HG03066 (cell line): Measurements from ENCODE around the gene CAMK2A.

Experiments
- ATAC-seq: cut with Tn5 transposase; IDR thresholded peaks from one replicate; pipeline ENCODE4 v1.9.1; 2021; ENCODE audit warnings: low read depth; ENCODE audit not compliant: unreplicated experiment

Gene CAMK2A

DNA sequence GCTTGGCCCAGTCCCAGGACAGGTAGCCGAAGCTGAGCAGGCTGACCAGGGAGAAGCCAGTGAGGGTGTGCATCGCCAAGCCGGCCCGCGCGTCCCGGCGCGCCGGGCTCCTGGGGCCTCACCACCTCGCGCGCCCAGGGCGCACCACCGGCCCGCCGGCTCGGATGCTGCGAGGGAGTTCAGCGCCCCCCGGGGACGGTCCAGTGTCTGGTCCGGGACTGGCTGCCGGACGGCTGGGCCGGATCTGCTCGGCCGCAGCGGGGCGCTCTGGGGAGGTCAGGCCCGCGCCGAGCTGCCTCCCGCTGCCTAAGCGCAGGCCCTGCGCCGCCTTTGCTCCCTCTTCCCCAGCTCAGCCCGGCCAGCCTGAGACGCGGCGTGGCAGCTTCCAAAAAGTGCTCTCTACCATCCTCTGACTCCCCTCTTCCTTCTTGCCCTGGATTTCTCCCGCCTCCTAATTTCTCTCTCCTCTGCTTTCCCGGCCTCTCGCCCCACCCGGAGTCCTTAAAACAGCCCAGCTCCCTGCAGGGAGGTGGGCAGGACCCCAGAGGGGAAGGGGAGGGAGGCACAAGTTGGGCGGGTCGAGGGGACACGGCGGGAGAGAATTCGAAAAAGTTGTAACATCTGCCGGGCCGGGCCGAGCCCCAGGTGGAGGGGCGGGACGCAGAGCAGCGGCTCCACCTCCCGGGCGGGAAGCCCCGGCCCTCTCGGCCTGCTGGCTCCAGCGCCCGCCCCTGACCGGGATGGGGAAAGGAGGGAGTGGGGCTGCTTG lies 12.9 kb upstream of the CAMK2A start, which contains the start of gene ARSI:
Gene ARSI (minus strand): TSS at position 605 of the 769 bp plus-strand sequence. CDS start 532 bp downstream, at position 73.
- ATAC-seq = no peak

DNA sequence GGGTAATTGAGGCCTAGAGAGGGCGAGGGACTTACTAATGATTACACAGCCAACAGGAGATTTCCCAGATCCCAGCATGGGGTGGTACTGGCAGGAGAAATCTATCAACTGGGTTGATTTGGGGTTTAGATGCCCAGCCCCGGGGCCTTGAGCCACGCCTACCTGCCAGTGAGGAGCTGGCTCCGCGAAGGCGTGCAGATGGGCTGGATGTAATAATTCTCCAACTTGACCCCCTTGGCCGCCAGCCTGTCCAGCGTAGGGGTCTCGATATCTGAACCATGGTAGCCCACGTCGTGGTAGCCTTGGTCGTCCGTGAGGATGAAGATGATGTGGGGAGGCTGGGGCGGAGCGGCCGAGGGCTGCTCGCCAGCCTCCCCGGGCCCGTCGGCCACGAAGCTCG lies 12.3 kb upstream of the CAMK2A start:
- ATAC-seq = no peak

DNA sequence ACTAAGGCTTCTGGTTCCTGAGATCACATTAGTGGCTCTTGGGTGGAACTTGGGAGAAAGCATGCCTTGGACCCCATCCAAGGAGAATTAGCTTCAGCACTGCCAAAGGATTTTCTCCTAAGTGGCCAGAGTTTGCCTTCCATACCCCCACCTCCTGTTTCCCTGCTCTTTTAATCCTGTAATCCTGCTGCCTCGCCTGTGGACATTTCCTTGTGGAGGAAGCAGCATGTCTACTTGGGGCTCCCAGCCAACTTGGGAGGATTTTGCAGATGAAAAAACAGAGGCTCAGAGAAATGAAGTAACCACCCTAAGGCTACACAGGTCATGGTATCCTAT lies 11.6 kb upstream of the CAMK2A start:
- no peak for ATAC-seq

DNA sequence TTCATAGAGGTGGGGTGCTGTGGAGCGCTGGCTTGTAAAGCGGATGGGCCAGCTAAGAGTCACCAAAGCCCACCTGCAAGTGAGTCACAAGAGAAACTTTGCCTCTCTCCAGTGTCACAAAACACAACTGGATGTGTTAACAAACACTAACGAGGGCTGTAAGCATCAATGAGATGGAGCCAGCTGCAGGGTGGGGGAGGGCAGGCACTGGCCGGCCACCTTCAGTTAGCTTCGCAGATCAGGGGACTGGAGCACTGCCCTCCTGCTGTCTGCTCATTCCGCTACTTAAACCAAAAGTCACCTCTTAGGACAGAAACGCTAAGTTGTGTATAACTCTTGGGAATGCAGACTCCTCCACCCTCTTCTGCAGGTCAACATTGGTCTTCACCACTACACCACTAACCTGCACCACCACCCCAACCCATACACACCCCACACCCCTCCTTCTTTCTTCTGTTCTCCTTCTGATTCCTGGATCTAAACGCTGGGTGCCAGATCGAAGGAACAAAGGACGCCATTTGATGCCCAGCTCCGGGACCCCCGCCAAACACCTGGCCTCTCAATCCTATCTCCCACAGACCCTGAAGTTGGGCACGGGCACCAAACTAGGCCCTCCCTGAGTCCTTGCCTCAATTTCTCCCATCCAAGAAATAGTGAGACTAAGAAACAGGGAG lies 11.1 kb upstream of the CAMK2A start:
- ATAC-seq = no peak

DNA sequence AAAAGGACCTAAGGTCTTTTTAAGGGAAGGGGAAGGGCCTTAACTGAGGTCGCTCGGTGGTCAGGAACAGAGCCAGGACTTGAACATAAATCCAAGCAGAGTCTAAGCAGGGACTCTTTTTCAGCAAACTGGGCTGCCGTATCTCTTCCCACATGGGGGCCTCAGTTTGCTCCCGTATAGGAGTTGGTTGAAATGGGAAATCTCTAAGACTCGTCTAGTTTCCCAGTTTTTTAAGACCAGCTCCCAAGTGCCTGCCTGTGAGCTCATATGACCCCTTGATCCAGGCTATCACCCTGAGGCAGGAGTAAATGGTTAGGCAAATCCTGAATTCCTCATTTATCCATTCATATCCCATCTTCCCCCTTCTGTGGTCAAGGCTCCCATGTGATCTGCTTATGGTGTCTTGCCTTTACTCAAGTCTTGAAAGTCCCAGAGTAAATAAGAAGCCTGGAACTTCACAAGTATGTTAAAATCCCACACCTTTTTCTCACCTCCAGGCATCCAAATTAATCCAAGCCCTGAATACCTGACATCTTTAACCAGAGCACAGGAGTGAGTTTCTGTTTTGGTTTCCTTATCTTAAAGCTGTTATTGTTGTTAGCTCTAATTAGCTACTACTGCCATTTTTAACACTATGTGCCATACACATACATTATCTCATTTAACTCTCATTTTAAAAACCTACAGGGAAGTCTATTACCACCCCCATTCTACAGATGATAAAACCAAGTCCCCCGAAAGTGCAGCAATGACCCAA lies 10.2 kb upstream of the CAMK2A start:
- ATAC-seq = no peak

DNA sequence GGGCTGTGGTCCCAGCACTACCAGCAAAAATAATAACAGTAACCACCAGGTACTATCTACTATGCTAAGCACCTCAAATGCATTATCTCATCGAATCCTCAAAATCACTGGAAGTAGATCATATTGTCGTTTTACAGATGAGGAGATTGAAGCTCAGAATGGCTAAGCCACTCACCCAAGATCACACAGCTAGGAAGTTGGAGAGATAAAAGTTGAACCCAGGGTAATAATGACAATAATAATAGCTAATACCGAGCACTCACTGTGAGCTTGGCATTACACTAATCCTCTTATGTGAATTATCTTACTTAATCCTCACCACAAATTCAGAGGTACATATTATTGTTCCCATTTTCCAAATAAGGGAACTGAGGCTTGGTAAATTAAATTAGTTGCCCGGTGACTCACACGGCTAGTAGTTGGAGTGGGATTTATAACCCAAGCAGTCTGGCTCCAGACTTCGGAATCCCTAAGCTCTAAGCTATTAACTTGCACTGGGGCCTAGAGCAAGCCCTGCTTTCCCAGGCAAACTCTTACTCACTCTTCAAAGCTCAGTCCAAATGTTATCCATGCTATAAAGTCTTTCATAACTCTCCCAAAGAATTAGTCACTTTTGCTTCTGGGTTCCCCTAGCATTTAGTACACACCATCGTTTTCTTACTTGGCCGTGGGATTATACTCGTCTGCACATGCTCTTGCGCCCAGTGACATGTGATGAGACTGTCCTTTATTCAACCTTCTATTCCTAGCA lies 9.3 kb upstream of the CAMK2A start:
- no peak for ATAC-seq

DNA sequence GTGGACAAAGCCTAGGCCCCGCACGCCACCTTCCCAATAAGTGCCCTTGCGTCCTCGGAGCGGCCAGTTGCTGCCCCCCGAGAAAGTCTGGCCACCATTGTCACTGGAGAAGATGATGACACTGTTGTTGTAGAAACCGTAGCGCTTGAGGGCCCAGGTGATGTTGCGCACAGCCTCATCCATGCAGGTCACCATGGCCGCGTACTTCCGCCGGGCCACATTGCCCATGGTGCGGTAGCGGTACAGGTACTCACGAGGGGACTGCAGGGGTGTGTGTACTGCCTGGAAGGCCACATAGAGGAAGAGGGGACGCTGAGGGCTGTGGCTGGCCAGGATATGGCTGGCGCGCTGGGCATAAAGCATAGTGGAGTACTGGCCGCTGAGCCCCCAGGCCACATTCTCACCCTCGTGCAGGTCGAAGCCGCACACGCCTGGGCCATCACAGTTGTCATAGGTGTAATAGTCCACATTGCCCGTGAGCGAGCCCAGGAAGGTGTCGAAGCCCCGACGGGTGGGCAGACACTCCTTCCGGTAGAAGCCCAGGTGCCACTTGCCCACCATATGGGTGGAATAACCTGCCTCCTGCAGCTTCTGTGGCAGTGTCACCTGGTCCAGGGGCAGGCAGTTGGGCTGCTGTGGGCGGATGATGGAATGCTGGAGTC lies 8.5 kb upstream of the CAMK2A start:
- no peak for ATAC-seq

DNA sequence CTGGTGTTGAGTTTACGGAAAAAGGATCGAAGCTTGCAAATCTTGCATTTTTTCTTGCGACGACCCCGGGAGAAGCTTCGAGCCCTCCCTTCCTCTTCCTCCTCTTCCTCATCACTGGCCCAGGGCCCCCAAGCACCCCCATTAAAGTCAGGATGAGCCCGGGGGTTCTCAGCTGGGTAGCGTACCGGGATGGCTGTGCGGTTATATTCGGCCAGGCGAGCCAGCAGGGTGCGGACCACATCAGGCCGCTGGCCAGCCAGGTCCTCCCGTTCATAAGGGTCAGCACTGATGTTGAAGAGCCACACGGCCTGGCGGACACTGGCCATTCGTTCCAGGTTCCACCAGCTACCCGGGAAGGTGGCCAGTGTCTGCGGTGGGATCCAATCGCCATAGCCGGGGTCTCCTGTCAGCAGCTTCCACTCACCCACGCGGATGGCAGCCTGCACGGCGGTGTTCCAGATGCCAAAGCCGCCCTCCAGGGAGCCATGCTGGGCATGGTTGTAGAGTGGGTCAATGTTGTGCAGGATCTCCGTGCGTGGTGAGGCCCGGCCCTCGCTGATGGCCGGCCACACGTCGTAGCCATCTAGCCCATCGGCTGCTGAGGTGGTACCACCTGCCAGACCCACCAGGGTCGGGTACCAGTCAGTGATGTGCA lies 7.8 kb upstream of the CAMK2A start:
- no peak for ATAC-seq

DNA sequence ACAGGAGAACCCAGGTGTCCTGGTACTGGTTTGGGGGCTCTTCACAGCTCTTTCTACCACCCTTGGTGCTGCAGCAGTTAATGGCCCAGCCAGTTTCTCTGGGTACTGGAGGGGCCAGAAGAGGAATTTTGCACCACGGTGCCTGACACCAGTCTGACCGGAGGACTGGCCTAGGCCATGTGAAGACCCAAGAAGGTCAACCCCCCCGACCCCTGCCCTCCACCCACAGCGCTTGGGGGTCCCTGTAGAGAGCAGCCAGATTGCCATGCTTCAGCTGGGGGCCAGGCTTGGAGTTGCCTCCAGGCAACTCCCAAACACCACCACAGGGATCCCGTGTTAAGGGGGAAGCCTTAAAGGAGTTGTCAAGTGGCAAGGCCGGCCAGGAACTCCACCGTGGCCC lies 6.9 kb upstream of the CAMK2A start:
- ATAC-seq = no peak

DNA sequence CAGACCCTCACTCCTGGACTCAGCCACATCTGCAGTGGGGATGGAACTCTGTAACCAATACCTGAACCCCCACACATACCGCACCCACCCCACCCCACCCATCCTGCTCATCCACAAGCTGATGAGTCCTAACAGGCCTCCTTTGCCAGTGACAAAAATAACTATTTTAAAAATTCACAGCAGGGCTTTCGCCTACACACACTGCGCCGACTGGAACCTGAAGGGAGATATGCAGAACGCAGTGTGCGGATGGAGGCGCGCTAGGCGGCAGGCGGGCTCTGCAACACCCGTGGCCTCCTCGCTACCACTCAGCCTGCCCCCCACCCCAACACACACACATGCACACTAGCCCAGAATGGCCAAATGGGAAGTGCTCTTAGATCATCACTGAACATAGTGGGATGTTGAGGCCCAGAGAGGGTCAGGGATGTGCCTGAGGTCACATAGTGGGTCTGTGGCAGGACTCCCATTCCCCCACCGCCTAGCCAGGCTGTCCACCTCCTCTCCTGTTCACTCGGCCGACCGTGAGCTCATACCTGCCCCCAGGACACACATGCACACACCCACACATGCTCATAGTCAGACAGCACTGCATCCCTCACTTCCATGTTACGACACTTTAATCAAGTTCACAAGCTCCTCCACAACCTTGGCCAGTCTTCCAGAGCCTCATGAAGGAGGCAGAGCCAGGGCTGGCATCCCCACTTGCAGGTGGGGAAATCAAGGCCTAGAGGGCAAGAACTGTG lies 6.3 kb upstream of the CAMK2A start:
- no peak for ATAC-seq

DNA sequence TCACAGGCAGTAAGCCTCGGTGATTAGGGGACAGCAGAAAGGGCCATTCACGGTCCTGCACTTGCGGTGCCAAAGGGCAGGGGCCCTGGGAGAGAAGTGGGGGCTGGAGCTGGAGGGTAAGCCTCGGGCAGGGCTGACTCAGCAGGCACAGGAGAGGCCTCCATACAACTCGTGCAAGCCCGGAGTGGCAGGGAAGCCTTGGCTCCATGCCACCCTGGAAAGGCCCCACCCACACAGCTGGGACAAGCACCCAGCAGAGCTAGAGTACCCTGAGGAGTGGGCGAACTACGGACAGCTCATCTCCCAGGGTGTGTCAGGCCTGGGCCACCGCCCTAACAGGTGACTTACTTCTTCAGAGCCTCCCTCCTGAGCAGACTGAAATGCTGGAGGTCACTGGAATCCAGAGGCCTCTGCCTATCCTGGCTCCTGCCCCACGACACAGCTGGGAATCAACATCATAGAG lies 5.6 kb upstream of the CAMK2A start:
- ATAC-seq = no peak

DNA sequence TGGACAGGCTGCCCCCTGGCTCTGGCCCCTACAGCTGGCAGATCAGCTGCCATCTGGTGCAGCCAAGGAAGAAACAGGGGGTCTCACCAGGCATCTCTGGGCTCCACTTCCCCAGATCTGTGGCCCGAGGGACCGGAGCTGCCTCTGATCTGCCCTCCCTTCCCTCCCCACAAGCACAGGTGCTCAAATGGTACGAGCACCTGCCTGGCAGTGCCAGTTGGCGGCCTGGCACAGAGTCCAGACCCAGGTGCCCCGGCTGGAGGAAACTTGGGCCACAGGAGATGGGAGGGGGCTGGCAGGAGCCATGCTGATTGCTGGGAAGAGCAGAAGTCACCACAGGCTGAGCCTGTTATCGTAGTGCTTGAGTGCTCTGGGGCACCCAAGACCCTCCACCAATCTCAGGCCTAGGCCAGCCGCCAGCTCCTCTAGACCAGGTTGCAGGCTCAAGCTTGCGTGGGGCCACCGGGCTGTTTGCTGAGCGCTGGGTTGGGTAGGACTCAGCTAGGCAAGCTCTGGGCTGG lies 5.0 kb upstream of the CAMK2A start:
- no peak for ATAC-seq

DNA sequence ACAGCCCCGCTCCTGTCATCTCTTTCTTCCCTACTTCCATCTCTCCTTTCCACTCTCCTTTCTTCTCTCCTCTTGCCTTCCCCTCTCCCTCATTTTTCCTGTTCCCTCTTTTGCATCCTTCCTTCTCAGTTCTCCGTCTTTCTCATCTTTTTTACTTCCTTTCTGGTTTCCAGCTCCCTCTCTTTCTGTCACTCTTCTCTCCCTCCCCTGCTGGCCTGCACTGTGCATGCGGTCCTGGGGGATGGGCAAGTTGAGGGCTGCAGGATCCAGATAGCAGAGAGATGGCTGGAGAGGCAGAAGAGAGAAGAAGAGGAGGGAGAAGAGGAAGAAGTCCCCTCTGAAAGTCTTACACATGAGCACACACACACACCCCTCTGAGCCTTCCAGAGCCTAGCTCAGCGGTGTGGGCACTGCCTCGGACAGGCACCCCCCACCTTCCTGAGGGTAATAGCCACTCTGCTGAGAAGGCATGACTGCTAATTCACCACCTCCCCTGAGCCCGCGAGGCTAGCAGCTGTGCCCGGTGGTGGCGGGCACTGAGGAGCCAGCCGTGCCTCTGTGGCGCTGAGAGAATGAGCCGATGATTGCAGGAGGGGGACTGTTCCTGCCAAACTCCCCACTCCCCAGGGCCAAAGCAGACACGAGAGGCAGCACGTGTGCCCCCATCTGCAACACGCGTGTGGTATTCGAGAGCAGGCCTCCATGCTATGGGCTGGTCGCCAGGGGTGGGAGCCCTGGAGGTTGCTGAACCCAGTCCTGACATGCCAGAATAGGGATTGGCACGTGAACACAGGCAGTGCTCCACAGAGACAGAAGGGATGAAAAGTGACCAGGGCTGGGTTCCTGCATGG lies 3.7 kb upstream of the CAMK2A start:
- ATAC-seq = no peak

DNA sequence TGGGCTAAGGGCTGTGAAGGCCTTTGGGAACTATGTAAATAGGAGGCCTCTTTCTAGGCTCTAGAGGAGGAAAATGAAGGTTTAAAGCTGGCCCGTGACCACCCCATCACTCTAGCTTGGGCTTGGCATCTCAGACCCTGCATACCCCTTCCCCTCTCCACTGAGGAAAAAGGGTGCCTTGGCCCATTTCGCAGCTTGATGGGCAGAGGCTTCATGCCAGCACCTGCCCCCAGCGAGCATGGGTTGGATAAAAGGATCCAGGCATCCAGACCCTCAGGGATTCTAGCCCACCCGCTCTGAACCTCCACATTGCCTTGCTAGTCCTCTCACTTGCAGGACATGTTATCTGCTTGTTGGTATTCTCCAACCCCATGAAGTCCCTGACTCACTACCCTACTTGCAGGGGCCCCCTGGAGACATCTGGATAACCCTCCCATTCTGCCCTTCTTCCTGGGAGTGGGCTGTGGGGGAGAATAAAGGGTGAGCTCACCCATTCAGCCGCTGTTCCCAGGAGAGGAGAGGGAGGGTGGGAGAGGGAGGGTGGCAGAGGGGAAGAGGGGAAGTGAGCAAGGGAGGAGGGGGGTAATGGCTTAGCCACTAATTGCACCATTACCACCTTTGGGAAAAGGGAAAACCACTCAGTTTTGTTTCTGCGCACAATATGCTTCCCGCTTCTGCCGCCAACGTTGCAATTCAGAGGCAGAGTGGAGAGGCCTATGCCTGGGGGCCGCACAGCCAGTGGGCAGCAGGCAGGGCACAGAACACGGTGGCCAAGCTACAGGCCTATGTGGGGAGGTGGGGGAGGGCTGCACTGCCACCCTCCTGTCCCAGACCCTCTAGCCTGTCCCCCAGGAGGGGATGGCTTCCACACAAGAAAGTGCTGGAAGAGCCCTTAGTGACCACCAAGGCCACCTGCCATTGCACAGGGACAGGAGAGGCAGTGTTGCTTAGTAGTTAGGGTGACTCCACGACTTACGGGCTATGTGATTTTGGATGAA lies 2.1 kb upstream of the CAMK2A start:
- ATAC-seq = no peak

DNA sequence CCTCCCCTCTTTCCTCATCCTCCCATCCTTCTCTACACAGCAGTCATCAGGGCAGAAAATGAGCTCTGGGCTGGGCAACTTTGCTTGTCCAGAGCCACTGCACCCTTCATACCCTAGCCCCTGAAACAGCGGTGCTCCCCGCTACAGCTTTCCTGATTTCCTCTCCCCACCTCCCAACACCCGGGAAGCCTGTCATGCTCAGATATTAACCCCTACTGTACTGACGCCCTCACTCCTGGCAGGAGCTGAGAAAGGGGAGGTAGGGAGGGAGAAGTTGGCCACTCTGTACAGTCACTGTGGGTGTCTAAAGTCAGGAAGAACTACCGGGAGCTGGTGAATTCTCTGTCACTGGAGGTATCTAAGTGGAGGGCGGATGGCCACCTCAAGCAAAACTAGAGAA lies 782 bp downstream of the CAMK2A start:
- ATAC-seq = no peak

DNA sequence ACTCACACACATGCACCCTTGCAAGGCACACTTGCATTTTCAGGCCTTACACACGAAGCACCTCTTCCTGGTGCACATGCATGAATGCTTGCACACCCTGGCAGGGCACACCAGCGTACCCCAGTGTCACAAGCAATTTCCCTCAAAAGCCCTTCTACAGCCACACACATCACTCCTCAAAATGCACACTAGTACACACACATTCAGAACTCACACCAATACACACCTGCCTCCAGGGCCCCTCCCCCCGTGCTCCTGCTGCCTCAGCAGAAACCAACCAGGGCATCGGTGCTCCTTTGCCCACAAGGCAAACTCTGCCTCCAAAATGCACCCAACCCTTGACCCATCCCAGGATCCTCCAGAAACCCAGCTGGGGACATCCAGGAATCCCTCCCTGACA lies 1.2 kb downstream of the CAMK2A start:
- no peak for ATAC-seq

DNA sequence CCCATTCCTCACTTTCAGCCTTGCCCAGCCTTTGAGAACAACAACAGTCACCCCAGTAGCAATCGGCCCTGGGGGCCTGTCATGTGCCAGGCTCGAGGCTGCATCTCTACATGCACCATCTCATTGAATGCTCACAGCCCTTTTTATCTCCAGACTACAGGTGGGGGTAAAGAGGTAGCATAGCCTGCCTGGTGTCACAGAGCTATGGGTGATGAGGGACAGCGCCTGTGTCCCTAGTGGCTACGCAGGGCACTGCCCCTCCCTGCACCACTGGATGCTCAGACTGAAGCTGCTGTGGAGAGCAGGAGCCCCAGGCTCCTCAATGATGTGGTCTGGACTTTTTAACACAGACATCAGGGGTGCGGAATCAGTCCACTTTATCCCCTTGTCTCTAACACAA lies 2.8 kb downstream of the CAMK2A start:
- no peak for ATAC-seq
